Islet precursor cell (in vitro differentiated cells): ENCODE results near the gene CFAP58.

ENCODE experiments used
- DNase-seq: peaks from one replicate; pipeline ENCODE4 v3.0.0-alpha.2; 2018

CFAP58 gene, protein sequence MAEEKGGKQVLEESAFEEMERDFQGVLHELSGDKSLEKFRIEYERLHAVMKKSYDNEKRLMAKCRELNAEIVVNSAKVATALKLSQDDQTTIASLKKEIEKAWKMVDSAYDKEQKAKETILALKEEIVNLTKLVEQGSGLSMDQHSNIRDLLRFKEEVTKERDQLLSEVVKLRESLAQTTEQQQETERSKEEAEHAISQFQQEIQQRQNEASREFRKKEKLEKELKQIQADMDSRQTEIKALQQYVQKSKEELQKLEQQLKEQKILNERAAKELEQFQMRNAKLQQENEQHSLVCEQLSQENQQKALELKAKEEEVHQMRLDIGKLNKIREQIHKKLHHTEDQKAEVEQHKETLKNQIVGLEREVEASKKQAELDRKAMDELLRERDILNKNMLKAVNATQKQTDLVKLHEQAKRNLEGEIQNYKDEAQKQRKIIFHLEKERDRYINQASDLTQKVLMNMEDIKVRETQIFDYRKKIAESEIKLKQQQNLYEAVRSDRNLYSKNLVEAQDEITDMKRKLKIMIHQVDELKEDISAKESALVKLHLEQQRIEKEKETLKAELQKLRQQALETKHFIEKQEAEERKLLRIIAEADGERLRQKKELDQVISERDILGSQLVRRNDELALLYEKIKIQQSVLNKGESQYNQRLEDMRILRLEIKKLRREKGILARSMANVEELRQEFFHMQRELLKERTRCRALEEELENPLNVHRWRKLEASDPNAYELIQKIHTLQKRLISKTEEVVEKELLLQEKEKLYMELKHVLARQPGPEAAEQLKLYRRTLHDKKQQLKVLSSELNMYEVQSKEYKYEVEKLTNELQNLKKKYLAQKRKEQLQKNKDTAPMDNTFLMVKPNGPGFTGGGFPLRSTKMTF

GRCh38 chr10:104353325-104354048 is at the start of gene CFAP58:
Gene CFAP58 (plus strand): TSS chr10:104353833. CDS start chr10:104353898, 65 bp downstream.
- peak; percentile 95 for DNase-seq

- DNase-seq: no peak
These were observed 49.3 kb upstream of the CFAP58 start for GRCh38 chr10:104304356-104304745.

GRCh38 chr10:104304927-104305326 is 48.7 kb upstream of the CFAP58 start:
- DNase-seq: no peak

- peak; percentile 62 for DNase-seq
These were observed 46.7 kb upstream of the CFAP58 start for GRCh38 chr10:104306897-104307296.

GRCh38 chr10:104307576-104308438 is 45.8 kb upstream of the CFAP58 start:
- peak; percentile 50 for DNase-seq

DNA sequence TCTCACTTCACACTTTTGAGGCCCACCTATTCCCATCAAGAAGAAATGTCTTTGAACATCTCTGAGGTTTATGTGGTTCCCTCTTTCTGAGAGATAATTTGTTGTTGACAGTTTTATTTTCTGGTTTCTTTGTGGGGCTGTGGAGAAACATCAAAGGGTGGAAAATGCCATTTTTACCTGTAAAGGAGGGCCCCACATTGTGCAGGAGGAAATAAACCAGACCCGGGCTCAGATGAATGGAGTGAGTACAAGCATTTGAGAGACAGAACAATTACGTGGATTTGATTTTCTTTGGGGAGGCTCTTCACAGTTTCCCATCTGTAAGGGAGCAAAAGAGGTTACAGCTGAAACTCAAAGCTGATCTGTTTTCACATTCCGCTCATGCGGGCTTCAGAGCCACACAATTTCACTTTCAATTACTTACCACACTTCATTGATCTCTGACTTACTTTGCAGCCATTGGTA is 45.2 kb upstream of the CFAP58 start:
- no peak for DNase-seq

DNA sequence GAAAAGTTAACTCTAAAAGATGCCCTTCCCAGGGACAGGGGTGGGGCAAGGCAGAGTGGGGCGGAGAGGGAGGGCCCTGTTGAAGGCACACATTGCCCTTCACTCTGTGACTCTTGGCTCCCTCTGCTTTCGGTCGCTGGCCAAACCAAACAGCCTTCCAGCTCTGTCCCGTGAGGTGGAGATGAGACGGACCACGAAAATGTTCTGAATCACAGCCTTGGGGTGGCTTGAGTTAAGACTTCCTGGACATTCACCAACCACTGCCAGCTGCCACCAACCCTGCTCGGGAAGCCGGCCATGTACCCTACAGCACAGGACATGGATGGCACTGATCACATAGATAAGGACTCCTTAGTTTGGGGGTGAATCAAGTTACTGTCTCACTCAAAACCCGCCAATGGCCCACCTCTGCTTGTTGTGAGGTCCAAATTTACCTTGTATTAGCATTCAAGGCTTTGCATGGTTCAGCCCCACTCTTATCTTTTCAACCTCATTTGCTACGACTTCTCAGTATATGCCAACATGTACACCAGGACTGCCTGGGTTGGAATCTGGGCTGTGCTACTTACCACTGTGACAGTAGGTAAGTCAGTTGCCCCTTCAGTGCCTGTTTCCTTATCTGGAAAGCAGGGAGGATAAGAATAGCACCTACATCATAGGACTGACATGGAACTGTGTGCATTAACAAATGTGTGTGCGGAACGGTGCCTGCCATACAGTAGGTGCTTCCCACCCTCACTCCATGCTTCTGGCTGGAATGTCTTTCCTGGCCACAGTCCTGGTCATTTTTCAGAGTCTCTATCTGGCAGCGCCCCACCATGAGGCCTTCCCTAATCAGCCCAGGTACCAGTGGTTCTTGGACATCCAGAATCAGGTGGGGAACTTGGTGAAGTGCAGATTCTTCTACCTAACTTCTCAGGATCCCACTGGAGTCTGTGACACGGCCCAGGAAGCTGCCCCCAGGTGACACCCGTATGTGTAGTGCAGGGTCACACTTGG is 43.4 kb upstream of the CFAP58 start:
- peak; percentile 51 for DNase-seq

DNA sequence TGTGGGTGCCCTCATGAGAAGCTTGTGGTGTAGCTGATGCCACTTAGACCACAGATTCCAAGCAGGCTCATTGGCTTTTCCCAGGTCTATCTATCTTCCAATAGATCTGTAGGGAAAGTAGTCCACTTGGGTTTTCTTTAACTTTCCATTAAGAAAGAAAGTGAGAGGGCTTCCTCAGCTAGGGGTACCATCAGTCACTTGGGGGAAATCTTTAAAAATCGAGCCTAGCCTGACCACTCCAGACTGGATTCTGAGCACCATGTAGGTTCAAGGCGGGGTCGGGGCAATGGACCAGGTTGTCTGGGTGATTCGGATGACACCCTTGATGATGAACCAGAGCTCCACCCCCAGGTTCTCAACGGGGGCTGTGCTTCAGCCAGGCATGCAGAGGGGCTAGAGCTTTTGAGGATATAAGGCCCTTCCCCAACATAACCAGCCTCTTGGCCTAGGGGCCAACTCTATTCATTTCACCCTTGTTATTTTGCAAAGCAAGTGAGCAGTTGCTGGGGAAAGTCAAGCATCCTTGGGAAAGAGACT is 42.4 kb upstream of the CFAP58 start:
- no peak for DNase-seq

- DNase-seq: peak; percentile 52
These were observed 38.8 kb upstream of the CFAP58 start for GRCh38 chr10:104314591-104315485.

GRCh38 chr10:104315486-104315921 is 38.1 kb upstream of the CFAP58 start:
- DNase-seq: peak; percentile 48

- DNase-seq: no peak
These were observed 37.1 kb upstream of the CFAP58 start for GRCh38 chr10:104316321-104317099.

DNA sequence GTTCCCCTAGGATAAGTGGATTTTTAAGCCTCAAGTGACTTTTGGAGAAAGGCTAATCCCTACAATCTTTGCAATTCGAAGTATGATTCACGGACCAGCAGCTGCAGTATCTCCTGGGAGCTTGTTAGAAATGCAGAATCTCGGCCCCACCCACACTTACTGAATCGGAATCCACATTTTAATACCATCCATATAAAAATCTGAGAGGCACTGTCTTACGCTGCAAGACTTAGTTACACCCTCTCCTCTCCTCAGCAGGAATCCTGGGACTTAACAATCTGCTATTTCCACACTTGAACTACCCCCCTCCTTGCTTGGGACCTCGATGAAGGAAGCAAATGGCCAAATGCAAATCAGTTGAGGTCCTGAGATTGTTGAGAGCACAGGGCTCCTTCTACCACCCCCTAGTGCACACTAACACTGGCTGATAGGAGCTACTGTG is 36.3 kb upstream of the CFAP58 start:
- no peak for DNase-seq

DNA sequence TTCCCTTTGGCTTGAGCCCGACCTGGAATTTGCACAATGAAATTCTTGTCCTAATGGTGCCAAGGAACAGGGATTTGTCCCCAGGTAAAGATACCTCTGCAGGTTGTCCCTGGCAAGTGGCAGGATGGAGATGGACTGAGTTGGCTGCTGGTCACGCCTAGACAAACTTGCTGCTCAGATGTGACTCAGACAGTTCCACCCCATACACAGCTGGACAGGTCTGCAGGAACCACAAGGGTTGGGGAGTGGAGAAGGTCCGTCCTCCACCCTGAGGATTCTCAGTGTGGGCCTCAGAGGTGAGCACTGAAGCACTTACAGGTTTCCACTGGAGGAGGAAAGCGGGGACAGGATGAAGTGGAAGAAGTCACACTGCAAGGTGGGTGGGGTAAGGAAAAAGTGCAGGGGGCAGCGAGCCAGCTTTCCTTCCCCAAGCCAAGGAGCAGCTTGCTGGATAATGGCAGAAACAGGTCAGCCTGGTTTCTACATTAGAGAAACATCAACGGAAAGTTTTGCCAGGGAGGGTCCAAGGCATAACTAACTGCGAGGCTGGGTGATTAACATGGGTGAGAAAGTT is 35.8 kb upstream of the CFAP58 start:
- DNase-seq: no peak

DNA sequence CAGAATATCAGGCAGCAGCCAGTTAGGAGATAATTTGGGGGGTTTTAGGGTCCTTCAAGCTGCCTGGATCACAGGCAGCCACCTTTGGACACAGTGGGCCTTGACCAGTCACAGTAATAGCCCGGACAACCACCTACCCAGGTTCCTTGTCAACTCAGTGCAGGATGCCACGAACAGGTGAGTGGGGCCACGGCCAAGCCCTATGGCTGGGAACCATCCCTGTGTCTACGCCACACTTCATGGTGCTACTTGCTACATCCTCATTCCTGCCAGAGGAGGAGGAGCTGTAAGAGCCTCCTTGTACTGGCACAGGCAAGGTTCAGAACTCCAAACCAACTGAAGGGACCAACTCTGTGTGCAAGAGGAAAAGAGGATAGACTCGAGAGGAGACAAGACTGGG is 35.3 kb upstream of the CFAP58 start:
- DNase-seq: no peak

DNA sequence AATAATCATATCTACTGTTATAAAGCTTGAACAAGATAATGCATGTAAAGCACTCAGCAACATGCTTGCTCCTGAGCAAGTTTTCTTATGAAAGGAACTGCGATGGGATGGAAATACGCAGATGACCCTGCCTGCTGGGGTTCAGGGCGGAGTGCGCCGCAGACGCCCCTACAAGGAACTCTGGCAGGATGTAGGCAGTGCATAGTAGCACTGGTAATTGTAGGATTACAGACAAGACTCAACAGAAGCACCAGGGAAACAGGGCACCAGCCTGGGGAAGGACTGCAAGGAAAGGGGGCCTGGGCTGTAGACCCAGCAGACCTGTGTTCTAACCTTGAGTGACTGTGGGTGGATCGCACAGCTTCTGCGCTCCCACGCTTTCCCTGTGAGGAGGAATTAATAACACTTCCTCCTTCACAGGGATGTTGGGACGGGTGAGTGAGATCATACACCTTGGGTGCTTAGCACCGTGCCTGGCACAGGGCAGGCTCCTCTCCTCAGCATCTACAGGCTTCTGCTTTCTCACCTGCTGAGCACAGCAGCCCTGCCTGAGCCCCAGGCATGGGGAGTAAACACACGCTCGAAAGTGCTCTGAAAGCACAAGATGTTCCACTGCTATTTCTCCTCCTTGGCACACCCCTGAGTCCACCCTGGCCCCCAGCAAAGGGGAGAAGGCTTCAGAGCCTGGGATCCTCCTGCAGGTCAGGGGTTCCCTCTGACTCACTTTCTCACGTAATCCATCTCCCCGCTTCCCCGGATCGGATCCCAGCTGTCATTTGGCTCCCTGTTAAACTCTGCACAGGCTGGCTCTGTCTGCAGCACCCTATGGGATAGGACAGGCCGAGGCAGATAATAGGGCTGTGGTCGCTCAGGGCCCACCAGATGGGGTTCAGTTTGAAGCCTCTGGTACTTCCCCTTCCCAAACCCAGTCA is 34.6 kb upstream of the CFAP58 start:
- DNase-seq: no peak

DNA sequence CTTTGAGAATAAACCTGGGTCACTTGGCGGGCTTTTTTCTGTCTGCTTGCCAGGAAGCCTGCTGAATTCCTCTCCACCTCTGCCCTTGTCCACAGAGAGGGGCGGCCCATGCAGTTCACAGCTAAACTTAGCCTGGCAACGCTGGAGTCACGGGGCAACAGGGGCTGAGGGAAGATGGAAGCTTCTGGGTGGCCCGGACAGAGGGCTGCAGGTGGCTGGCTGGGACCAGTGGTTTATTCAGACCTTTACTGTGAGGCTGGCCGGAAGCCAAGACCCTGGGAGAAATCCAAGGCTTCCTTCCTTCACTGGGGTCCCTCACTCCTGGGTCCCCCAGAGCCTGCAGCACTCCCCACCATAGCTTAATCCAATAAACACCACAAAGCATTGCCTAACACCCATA is 32.4 kb upstream of the CFAP58 start:
- DNase-seq: no peak
